Large intestine (tissue), 3 donors: ENCODE data around the gene ERG. TPM values are rescaled to one million over a fixed set of nuclear protein-coding genes. Genes with fewer than 3 reads are reported as not detected.

Source experiments
- DNase-seq, 2 donors: peaks; one replicate each; pipeline versions ENCODE4 v3.0.0 to v3.0.0-alpha.2; 2013
- H3K27ac ChIP-seq: one replicate; pipeline ENCODE4 v1.5.1; 2013; ENCODE audit warnings: low read length
- H3K27me3 ChIP-seq: 2 replicates; pipeline ENCODE4 v1.6.1; 2013; ENCODE audit warnings: low read length; ENCODE audit not compliant: control insufficient read depth, insufficient read depth
- H3K36me3 ChIP-seq: 2 replicates; pipeline ENCODE4 v1.6.1; 2013; ENCODE audit warnings: low read length; ENCODE audit not compliant: control insufficient read depth, insufficient read depth
- H3K4me1 ChIP-seq: one replicate; pipeline ENCODE4 v1.6.1; 2013; ENCODE audit warnings: low read length; ENCODE audit not compliant: control insufficient read depth, insufficient read depth
- H3K4me3 ChIP-seq: one replicate; pipeline ENCODE4 v1.5.1; 2013; ENCODE audit warnings: low read length
- H3K9me3 ChIP-seq: one replicate; pipeline ENCODE4 v1.6.1; 2013; ENCODE audit warnings: mild to moderate bottlenecking, low read depth, low read length, moderate library complexity; ENCODE audit not compliant: control insufficient read depth
- WGBS: methylation state at CpG from one replicate; pipeline ENCODE4 v1.1.5; 2013; ENCODE audit warnings: low lambda C conversion rate; ENCODE audit not compliant: insufficient coverage; 5-methylcytosine and 5-hydroxymethylcytosine counted together
- polyA plus RNA-seq: library from polyadenylated mRNA; unstranded; fragments of 120-200 nt; gene quantifications from one replicate; pipeline ENCODE4 v1.2.1, GENCODE V29; 2013

ERG gene
- polyA plus RNA-seq, 1 donor = 6.2 TPM

GRCh38 chr21:38524168-38525153, 26.2 kb upstream of the ERG start:
- no peak for DNase-seq
- 20% methylated on average over 1 of the region's 4 CpGs for WGBS
- Histone ChIP-seq H3K36me3 (no peaks in the 10 kb centered on the region), H3K4me1 (no peaks in the 10 kb centered on the region), H3K4me3 (no peak overlapping the region), H3K27me3 (no peaks in the 10 kb centered on the region), H3K9me3 (no peaks in the 10 kb centered on the region), H3K27ac (no peak overlapping the region)

DNA sequence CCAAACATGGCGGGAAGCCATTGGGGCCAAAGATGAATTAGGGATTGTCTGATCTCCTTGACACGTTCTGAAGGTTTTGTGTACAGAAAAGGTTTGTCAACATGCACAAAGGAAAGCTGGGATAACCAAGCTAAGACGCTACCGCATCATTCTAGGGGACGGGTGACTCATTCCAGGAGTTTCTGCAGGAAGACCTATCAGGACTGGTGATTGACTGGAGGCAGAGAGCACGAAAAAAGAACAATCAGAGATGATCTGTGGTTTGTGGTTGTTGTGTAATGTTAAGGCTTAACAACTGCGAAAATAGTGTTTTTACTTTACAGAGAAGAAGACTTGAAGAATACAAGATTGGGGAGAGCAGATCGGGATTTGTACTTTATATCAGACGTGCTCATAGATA, 22.2 kb upstream of the ERG start:
- Histone ChIP-seq H3K36me3 (no peaks in the 10 kb centered on the region), H3K27me3 (no peaks in the 10 kb centered on the region), H3K9me3 (no peaks in the 10 kb centered on the region), H3K4me3 (no peak overlapping the region), H3K27ac (no peak overlapping the region), H3K4me1 (no peaks in the 10 kb centered on the region)
- WGBS = 100% methylated on average over 1 of the region's 9 CpGs
- no peak for DNase-seq

DNA sequence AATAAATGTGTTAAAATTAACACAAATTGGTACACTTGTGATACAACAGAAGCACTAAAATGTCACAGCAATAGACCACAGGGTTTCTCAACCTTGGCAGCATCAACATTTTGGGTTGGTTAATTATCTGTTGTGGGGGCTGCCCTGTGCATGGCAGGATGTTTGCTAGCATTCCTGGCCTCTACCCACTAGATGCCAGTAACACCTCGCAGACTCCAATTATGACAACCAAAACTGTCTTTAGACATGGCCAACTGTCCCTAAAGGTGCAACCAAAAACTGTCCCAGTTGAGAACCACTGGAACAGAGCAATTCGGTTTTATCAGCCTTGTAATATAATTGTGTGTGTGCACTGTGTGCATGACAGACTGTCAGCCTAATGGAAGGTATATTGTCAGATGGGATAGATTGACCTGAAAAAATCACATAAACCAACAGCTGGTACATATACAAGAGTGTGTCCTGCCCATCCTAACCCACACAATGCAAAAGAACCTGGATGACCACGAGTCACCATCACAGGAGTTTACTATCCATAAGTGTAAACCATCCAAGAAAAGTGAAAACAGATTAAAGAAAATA, 13.5 kb upstream of the ERG start:
- Histone ChIP-seq H3K9me3 (no peaks in the 10 kb centered on the region), H3K4me3 (no peak overlapping the region)
- WGBS = 70% methylated on average over 2 of the region's 3 CpGs

GRCh38 chr21:38511198-38511597, 12.9 kb upstream of the ERG start:
- WGBS = no CpG with 5 or more reads among the region's 1 CpG
- no peaks in the 10 kb centered on the region for H3K9me3 ChIP-seq
- no peaks in the 10 kb centered on the region for H3K27me3 ChIP-seq
- no peak overlapping the region for H3K4me3 ChIP-seq
- H3K4me1 ChIP-seq = no peaks in the 10 kb centered on the region
- no peak overlapping the region for H3K27ac ChIP-seq
- DNase-seq = no peak
- no peaks in the 10 kb centered on the region for H3K36me3 ChIP-seq

More for the DNA sequence above, 13.5 kb upstream of the ERG start:
- DNase-seq = no peak
- Histone ChIP-seq H3K36me3 (no peaks in the 10 kb centered on the region), H3K27ac (no peak overlapping the region), H3K27me3 (no peaks in the 10 kb centered on the region), H3K4me1 (no peaks in the 10 kb centered on the region)

GRCh38 chr21:38507374-38507942, 9.2 kb upstream of the ERG start:
- no peaks in the 10 kb centered on the region for H3K36me3 ChIP-seq
- H3K4me3 ChIP-seq = no peak overlapping the region
- no peaks in the 10 kb centered on the region for H3K9me3 ChIP-seq
- H3K27ac ChIP-seq = no peak overlapping the region
- no peak for DNase-seq
- no peaks in the 10 kb centered on the region for H3K4me1 ChIP-seq
- no peaks in the 10 kb centered on the region for H3K27me3 ChIP-seq
- no CpG with 5 or more reads among the region's 4 CpGs for WGBS

GRCh38 chr21:38506661-38507281, 8.5 kb upstream of the ERG start:
- Histone ChIP-seq H3K36me3 (no peaks in the 10 kb centered on the region), H3K4me3 (no peak overlapping the region), H3K27ac (no peak overlapping the region), H3K9me3 (no peaks in the 10 kb centered on the region), H3K4me1 (no peaks in the 10 kb centered on the region), H3K27me3 (no peaks in the 10 kb centered on the region)
- WGBS = 80% methylated on average over 1 of the region's 24 CpGs
- no peak for DNase-seq

- Histone ChIP-seq H3K36me3 (no peaks in the 10 kb centered on the region), H3K4me1 (no peaks in the 10 kb centered on the region), H3K4me3 (no peak overlapping the region), H3K9me3 (no peaks in the 10 kb centered on the region), H3K27ac (no peak overlapping the region), H3K27me3 (no peaks in the 10 kb centered on the region)
- DNase-seq = peak; percentile 18 to 54
- WGBS = 64% methylated on average over 2 of the region's 9 CpGs
These were observed 7.6 kb upstream of the ERG start for GRCh38 chr21:38505654-38506523.

DNA sequence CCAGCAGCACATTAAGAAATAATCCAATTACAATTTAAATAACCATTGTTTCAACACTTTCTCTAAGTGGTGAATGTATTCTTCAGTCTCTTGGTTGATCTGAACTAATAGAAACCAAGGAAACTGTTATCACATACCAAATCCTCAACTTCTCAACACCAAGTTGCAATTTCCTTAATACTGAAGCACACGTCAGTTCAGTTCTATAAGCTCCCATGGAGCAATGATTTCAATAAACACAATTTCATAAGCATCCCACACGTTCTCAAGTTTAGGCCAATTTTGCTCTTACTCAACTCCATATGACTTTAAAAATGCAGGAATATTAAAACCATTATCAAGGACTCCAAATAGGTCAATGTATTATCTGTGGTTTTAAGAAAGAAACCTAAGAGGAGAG, 5.8 kb upstream of the ERG start:
- Histone ChIP-seq H3K4me3 (no peak overlapping the region), H3K9me3 (no peaks in the 10 kb centered on the region), H3K27ac (no peak overlapping the region), H3K36me3 (no peaks in the 10 kb centered on the region), H3K27me3 (no peaks in the 10 kb centered on the region), H3K4me1 (no peaks in the 10 kb centered on the region)
- no peak for DNase-seq
- WGBS = no CpG with 5 or more reads among the region's 2 CpGs

- no peak overlapping the region for H3K27ac ChIP-seq
- H3K9me3 ChIP-seq = no peaks in the 10 kb centered on the region
- WGBS = 100% methylated on average over 2 of the region's 10 CpGs
- no peaks in the 10 kb centered on the region for H3K27me3 ChIP-seq
- DNase-seq = no peak
- H3K4me1 ChIP-seq = no peaks in the 10 kb centered on the region
- no peak overlapping the region for H3K4me3 ChIP-seq
- no peaks in the 10 kb centered on the region for H3K36me3 ChIP-seq
These were observed 5.3 kb upstream of the ERG start for GRCh38 chr21:38503583-38503982.
